GM03348 (cell line): Measurements from ENCODE around the gene CD93.
A peak's percentile ranks its signal among the peaks of the same experiment; 100 is the strongest.

Experiments
- DNase-seq: peaks from one replicate; pipeline ENCODE4 v3.0.0; 2012; ENCODE audit warnings: low spot score

CD93 gene

DNA sequence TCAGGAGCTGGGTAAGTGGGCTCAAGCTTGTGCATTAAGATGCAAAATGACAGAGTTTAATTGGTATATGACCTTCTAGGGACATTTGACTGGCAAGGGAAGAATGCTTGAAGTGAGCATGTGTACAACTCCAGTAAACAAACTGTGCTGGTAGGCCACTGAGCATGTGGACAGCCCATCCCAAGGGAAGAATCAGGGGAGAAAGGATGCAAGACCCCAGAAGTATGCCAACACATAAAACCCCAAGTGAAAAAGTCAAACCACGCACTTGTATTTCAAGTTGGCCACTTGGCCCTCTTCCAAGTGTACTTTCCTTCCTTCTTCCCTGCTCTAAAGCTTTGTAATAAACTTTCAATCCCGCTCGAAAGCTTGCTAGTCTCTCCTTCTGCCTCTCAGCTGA is 26.3 kb downstream of the CD93 start:
- no peak for DNase-seq

DNA sequence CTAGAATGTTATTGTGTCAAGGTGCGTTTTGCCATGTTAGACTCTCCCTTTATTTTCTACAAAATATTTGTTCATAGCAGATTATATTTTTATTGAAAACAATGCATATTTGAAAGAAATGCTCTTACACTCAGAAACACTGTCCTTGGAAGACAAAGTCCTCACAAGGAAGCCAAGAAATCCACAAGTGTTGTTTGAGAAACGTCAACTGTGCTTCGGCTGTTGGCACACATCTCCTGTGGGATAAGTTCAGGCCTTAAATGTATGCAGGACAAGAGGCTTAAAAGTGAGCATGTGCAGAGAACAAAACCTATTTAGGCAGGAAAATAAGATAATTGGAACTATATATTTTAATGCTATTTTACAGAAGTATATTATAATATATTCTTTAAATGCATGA is 27.1 kb downstream of the CD93 start:
- DNase-seq: no peak

- no peak for DNase-seq
These were observed 27.9 kb downstream of the CD93 start for GRCh38 chr20:23058240-23058639.

DNA sequence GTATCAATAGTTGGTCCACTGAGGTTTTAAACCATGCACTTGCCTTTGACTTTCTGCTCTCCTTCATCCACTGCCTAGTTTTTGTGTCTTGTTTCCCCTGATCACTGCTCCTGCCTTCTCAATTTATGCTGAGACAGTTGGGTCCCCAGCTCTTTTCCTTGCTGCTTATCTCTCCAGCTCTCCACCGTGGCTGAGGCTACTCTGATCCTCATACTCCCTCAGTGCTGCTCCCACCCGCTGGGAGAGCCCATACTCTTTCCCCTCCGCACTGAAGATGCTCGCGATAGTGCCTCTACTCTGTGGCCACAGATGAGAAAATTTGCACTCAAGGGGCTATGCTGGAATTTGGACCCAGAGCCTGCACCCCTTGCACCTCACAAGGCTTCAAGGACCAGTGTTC is 33.2 kb downstream of the CD93 start:
- no peak for DNase-seq

DNA sequence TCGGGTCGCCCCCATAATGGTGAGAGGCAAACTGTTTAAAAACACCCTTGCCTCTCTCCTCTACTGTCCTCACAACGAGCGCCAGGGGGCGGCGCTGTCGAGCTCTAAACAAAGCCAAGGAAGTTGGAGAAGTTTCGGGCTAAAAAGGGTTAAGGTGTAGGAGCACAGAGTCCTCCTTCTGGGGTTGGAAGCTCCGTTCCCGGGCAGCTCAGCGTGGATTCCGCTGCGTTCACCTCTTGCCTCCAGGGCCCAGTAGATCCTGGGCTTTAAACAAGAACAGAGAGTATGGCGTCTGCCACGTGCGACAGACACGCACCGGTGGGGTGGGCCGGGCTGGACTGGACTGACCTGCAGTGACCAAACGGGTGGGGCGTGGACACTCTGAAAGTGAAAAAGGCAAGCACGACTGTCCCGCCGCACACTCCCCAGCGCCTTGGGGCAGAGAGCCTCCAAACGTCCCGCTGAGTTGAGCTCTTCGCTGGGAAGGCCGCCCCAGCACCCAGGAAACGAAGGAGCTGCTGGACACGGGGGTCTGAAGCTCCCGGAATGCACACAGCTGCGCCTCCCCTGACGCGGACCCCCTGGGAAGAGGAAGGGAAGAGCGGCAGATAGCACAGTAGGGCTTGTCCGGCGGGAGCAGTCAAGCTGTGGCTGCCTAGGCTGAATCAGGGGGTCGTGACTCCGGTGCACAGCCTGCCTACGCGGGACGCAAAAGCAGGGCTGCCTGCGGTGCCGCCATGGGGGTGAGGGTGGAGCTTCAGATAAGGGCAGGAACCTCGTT is 35.1 kb downstream of the CD93 start:
- DNase-seq: peak; percentile 76

DNA sequence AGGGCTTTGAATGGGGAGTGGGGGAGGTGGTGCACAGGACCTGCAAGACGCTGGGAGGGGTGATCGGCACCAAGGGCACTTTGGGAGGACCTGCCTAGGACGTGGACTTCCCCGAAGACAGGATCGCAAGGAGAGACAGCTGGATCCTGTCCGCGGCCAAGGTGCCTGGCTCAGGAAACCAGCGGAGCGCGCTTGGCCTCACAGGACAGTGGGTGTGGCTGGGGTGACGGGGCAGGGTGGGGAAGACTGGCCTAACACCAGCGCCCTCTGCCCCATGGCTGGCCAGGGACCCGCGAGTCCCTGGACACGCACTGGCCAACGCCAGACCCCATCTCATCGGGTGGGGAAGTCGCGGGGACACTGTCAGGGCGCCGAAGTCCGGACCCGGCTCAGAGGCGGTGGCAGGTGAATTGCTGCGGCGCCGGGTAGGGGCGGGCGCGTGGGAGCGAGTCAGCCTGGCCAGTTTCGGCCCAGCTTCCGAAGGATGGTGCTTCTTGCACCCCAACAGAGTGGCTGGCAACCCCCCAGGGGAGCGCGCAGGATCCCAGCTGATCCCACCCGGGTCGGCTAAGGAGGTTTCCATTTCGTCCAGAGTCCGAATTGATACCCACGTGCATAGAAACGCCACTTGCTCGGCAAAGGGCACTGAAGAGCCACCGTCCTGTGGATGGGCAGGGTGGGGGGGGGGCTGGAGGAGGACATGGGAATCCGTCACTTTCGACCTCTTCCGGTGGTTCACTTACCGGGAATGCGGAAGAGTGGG is 35.9 kb downstream of the CD93 start:
- peak; percentile 58 for DNase-seq

- DNase-seq: peak; percentile 78
These were observed 36.7 kb downstream of the CD93 start, which contains the start of gene THBD for GRCh38 chr20:23049201-23050075. TSS of gene THBD (minus strand) at chr20:23049672. CDS start at chr20:23049504, 168 bp downstream.

GRCh38 chr20:23048283-23049200 is 37.6 kb downstream of the CD93 start:
- DNase-seq: peak; percentile 85

DNA sequence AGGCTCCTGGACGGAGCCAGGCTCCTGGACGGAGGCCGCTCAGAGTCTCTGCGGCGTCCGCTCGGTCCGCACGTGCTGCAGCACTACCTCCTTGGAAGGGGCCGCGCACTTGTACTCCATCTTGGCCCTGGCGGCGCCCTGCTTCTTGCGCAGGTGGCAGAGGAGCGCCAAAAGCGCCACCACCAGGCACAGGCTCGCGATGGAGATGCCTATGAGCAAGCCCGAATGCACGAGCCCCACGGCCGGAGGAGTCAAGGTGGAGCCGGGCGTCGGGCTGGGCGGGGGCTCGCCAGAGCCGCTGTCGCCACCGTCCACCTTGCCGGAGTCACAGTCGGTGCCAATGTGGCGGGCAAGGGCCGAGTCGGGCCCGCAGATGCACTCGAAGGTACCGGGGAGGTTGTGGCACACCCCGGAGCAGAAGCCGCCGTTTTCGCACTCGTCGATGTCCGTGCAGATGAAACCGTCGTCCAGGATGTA is 38.3 kb downstream of the CD93 start:
- DNase-seq: peak; percentile 20

DNA sequence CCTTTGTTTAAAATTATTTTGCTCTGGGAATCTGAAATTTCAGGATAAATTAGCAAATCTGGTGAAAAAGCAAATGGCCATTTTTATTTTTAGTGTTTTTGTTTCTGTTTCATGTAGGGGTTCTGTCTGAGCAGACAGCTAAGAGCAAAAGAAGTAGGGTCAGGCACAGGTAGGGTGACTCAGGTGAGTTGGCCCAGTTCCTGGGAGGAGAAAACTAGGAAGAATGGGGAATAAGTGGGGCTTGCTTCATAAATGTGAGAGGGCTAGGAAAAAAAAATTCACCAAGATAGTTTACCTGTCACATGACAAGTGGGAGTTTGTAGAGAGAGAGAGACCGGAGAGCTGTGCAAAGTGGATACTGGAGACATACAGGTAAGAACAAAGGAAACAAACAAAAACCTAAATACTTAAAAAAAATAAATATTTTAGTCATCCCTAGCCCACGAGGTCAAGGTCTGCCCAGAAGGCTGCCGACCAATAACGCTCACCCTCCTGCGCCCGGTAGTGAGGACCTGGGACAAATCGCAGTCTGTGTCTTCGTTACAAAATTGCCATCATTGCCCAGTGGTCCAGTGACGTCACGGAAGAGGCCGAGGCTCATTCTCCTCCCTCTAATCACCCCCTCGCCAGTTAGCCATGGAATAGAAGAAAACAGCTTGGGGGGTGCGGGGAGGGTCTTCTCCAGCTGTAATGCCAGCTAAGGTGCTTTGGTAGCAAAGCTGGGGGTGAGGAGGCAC is 39.0 kb downstream of the CD93 start:
- no peak for DNase-seq

GRCh38 chr20:23046431-23046830 is 39.7 kb downstream of the CD93 start:
- DNase-seq: no peak

GRCh38 chr20:23043376-23043775 is 42.7 kb downstream of the CD93 start:
- DNase-seq: no peak

- DNase-seq: no peak
These were observed 43.9 kb downstream of the CD93 start for GRCh38 chr20:23042270-23042669.

GRCh38 chr20:23039885-23040508 is 46.1 kb downstream of the CD93 start:
- DNase-seq: no peak

DNA sequence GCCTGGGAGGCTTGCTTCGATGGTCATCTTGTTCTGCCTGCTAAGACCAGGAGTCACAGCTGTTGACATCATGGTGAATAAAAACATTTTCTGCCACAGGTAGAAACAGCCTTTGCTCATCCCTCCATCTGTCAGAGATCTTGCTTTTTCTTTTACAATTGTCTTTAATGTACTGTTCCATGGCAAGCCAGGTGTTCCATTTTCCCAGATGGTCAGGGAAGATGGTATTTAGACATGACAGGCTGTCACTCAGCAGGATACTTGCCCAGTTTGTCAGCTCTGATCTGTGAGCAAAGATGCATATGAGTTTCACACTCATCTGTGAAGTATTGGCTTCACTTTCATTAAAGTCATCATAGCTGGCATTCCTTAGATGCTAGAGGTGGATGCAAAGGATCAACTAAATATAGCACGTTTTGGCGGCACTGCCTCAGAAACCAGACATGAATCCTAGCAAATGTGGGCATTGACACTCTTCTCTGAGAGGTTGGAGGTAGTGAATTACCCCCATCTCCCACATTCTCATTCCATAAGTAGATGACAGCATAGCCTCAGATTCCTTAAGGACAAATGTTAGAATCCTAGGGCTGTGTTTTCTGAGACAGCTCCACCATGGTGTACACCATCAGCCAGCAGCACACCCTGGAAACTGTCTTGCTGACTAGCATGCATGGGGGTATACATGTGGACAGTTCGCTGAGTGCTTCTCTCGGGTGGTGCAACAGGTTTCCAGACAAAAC is 46.8 kb downstream of the CD93 start:
- DNase-seq: no peak

DNA sequence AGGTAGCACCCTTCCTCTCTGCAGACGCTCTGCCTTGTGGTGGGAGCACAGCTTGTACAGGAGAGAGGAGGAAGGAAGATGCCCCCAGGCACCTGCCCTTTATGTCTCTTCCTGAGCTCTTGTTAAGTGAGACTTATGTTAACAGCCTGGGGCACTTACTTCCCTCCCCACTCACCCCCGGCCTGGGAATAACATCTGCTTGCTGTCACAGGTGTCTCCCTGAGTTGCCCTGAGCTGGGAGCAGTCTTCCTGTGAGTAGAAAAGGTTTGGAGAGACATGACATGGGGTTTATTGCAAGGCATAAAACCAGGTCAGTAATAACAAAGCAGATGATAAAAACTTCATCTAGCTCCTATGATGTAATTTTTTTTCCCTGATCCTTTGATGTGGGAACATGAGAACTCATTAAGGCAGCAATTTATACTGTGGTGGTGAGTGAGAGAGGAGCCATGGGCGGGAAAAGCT is 49.1 kb downstream of the CD93 start:
- DNase-seq: no peak

DNA sequence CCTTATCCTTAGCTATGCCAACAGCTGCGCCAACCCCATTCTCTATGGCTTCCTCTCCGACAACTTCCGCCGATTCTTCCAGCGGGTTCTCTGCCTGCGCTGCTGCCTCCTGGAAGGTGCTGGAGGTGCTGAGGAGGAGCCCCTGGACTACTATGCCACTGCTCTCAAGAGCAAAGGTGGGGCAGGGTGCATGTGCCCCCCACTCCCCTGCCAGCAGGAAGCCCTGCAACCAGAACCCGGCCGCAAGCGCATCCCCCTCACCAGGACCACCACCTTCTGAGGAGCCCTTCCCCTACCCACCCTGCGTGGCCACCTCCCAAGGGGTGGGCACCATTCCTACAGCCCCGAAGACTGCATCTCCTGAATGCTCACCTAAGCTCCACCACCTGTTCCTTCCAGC is 49.8 kb downstream of the CD93 start:
- no peak for DNase-seq

GRCh38 chr20:23035731-23036130 is 50.4 kb downstream of the CD93 start:
- no peak for DNase-seq
